Endothelial cell of umbilical vein (primary cell): ENCODE results near the gene GBX2. TPM values are rescaled to one million over a fixed set of nuclear protein-coding genes. Genes with fewer than 3 reads are reported as not detected.
A peak's percentile ranks its signal among the peaks of the same experiment; 100 is the strongest.

ENCODE experiments used
- BruUV-seq: library from RNA; stranded (reverse); fragments of 400-500 nt; replicated peaks from 2 replicates; lab custom pipeline; 2021; lab: Mats Ljungman, UMichigan
- CTCF ChIA-PET: fragments of 300-600, 350-600 bp; sonication (Branson Sonifier 250); formaldehyde crosslinking; loops from one replicate; lab custom pipeline; 2021; ENCODE audit warnings: antibody characterized with exemption, inconsistent platforms; lab: Charles Lee
- POLR2A ChIA-PET: fragments of 300-600, 350-600 bp; sonication (Branson Sonifier 250); formaldehyde crosslinking; loops from one replicate; lab custom pipeline; 2021; ENCODE audit warnings: antibody characterized with exemption, inconsistent platforms; lab: Charles Lee
- DNase-seq: peaks from one replicate; pipeline ENCODE4 v3.0.0-alpha.2; 2011; ENCODE audit warnings: low read depth, low spot score
- FAIRE-seq: peaks from 2 replicates; lab custom pipeline; 2011; peaks lifted over from hg19 to GRCh38; lab: Jason Lieb, UNC
- H2AFZ ChIP-seq: 2 replicates; pipeline ENCODE4 v1.6.0; 2012; ENCODE audit warnings: low read depth, low read length, control low read depth, inconsistent platforms
- H3K27ac ChIP-seq: 2 replicates; pipeline ENCODE4 v1.5.1; 2011; ENCODE audit warnings: low read depth, mild to moderate bottlenecking, control low read depth, low read length, moderate library complexity; ENCODE audit not compliant: insufficient read depth
- H3K27me3 ChIP-seq, 2 experiments: 2 replicates each; pipeline versions ENCODE4 v1.6.0 to v1.6.1; 2011; ENCODE audit warnings: low read length in 2 of 2, mixed read lengths in 1 of 2; ENCODE audit not compliant: control insufficient read depth in 2 of 2, insufficient read depth in 2 of 2
- H3K36me3 ChIP-seq, 2 experiments: 2 replicates in 1 of 2; 3 replicates in 1 of 2; pipeline ENCODE4 v1.5.1; 2011; ENCODE audit warnings: low read length in 2 of 2, mild to moderate bottlenecking in 1 of 2, moderate library complexity in 1 of 2; ENCODE audit not compliant: control insufficient read depth in 2 of 2, insufficient read depth in 2 of 2; ENCODE audit errors: extremely low read depth in 1 of 2
- H3K4me1 ChIP-seq: 3 replicates; pipeline ENCODE4 v1.5.1; 2011; ENCODE audit warnings: mild to moderate bottlenecking, low read length; ENCODE audit not compliant: control insufficient read depth, insufficient read depth; ENCODE audit errors: extremely low read depth
- H3K4me2 ChIP-seq: 2 replicates; pipeline ENCODE4 v1.6.1; 2011; ENCODE audit warnings: low read length, control low read depth, mixed read lengths; ENCODE audit not compliant: insufficient read depth
- H3K4me3 ChIP-seq, 3 experiments: fragments of 200-600 bp in 1 of 3; sonication (generic), shearing (Covaris generic) in 1 of 3; replicated peaks in 1 of 3; 2 replicates each; pipeline ENCODE4 v1.5.1; 2011 to 2016; ENCODE audit warnings: control low read depth in 3 of 3, low read length in 3 of 3, mild to moderate bottlenecking in 2 of 3, inconsistent platforms in 1 of 3, low read depth in 1 of 3, moderate library complexity in 1 of 3; ENCODE audit not compliant: insufficient read depth in 1 of 3
- H3K79me2 ChIP-seq: 2 replicates; pipeline ENCODE4 v1.6.0; 2012; ENCODE audit warnings: low read length, inconsistent platforms; ENCODE audit not compliant: control insufficient read depth, insufficient read depth
- H3K9ac ChIP-seq: replicated peaks from 2 replicates; pipeline ENCODE3; 2011; ENCODE audit warnings: low read length, control low read depth; ENCODE audit not compliant: insufficient read depth; ENCODE audit errors: extremely low read depth
- H3K9me1 ChIP-seq: replicated peaks from 3 replicates; pipeline ENCODE4 v1.6.0; 2011; ENCODE audit warnings: mild to moderate bottlenecking, low read length; ENCODE audit not compliant: control insufficient read depth, insufficient read depth; ENCODE audit errors: extremely low read depth
- H3K9me3 ChIP-seq: replicated peaks from 2 replicates; pipeline ENCODE4 v1.5.1; 2012; ENCODE audit warnings: low read length, inconsistent platforms; ENCODE audit not compliant: control insufficient read depth, insufficient read depth
- H4K20me1 ChIP-seq: replicated peaks from 2 replicates; pipeline ENCODE3; 2011; ENCODE audit warnings: mild to moderate bottlenecking, low read length; ENCODE audit not compliant: control insufficient read depth, insufficient read depth; ENCODE audit errors: extremely low read depth
- FOS ChIP-seq: IDR thresholded peaks from 2 replicates; pipeline ENCODE4 v1.6.1; 2011; ENCODE audit warnings: mild to moderate bottlenecking, low read length, moderate library complexity, borderline replicate concordance; ENCODE audit not compliant: insufficient read depth
- GATA2 ChIP-seq: IDR thresholded peaks from 2 replicates; pipeline ENCODE4 v1.7.0; 2011; ENCODE audit warnings: low read depth, mild to moderate bottlenecking, moderate library complexity, mixed read lengths, low read length; ENCODE audit not compliant: insufficient read length, insufficient read depth
- POLR2A ChIP-seq: IDR thresholded peaks from 2 replicates; pipeline ENCODE4 v1.6.1; 2012; ENCODE audit warnings: low read depth, mild to moderate bottlenecking, control low read depth, low read length
- POLR2AphosphoS5 ChIP-seq: IDR thresholded peaks from 2 replicates; pipeline ENCODE4 v1.6.1; 2012; ENCODE audit warnings: low read depth, mild to moderate bottlenecking, control low read depth, low read length, moderate library complexity; ENCODE audit not compliant: insufficient read depth
- dilution Hi-C: fragments of 300-500 bp; cut with MboI; formaldehyde crosslinking; loops from one replicate; pipeline ENCODE4 v1.15.0; 2019; ENCODE audit warnings: low sequenced_read_pairs; ENCODE audit not compliant: extremely low pct_ligation_motif_present
- intact Hi-C: fragments of 100-400 bp; cut with micrococcal nuclease; formaldehyde crosslinking; loops from one replicate; pipeline ENCODE4 v1.10.0; 2022
- polyA plus RNA-seq, 4 experiments: library from polyadenylated mRNA; depleted of rRNA in 3 of 4; stranded (reverse) in 3 of 4; unstranded in 1 of 4; fragments of >200 nt; gene quantifications; 2 replicates each; pipeline versions ENCODE4 v1.2.1 to v1.2.3, GENCODE V29; 2011 to 2012; ENCODE audit warnings: missing spikeins in 1 of 4
- total RNA-seq: library from RNA; stranded (reverse); gene quantifications from 2 replicates; pipeline ENCODE4 v1.2.3, GENCODE V29; 2021
- TF ChIP-seq, protein P1 (sequence below), 2 donors: IDR thresholded peaks; 1 replicate in 1 of 2; 2 replicates in 1 of 2; pipeline ENCODE4 v1.5.1; 2011; ENCODE audit warnings: low read length in 2 of 2, mild to moderate bottlenecking in 2 of 2, moderate library complexity in 2 of 2, control low read depth in 1 of 2, inconsistent platforms in 1 of 2, low read depth in 1 of 2; ENCODE audit not compliant: insufficient read depth in 1 of 2; ENCODE audit errors: extremely low read depth in 1 of 2
- TF ChIP-seq, protein P2 (sequence below): IDR thresholded peaks from 2 replicates; pipeline ENCODE4 v1.6.1; 2011; ENCODE audit not compliant: insufficient read depth, insufficient read length

GBX2 gene
- total and polyA plus RNA-seq, 2 donors (not counting 3 experiments of a cell fraction or from before 2014, with no cell fraction given) = 3.0 to 3.6 TPM

DNA sequence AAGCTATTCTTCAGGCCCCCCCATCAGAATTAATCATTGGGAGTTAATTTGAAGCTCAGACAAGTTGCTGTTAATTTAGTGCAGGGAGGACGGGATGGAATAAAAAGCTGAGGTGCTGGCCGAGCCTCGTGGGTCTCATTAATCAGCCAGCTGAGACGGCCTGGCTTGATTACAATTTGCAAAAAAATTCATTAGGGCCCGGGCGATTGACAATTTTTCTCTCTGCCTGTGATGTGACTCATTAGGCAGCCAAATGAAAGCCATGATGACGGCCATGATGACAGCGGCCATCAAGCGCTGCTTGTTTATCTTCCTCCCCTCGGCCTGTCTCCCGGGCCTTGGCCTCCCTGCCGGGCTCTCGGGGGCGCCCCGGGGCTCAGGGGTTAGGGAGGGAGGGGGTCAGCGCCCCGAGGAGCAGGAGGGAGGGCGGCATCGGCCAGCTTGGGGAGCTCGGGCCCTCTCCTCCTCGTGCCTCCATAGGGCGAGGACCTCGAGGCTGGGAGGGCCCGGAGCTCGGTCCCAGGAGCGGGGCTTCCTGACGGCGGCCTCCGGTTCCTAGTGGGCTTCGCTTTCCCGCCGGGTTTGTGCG lies 5.2 kb downstream of the GBX2 start:
- TF ChIP-seq FOS (no peak), POLR2AphosphoS5 (no peak), GATA2 (no peak), POLR2A (peak; percentile 5)
- TF ChIP-seq, protein P1, sequence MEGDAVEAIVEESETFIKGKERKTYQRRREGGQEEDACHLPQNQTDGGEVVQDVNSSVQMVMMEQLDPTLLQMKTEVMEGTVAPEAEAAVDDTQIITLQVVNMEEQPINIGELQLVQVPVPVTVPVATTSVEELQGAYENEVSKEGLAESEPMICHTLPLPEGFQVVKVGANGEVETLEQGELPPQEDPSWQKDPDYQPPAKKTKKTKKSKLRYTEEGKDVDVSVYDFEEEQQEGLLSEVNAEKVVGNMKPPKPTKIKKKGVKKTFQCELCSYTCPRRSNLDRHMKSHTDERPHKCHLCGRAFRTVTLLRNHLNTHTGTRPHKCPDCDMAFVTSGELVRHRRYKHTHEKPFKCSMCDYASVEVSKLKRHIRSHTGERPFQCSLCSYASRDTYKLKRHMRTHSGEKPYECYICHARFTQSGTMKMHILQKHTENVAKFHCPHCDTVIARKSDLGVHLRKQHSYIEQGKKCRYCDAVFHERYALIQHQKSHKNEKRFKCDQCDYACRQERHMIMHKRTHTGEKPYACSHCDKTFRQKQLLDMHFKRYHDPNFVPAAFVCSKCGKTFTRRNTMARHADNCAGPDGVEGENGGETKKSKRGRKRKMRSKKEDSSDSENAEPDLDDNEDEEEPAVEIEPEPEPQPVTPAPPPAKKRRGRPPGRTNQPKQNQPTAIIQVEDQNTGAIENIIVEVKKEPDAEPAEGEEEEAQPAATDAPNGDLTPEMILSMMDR (IDR thresholded peaks at IDR 0.05; ENCODE audit: extremely low read depth in 1 of 2, insufficient read depth in 1 of 2, low read depth in 1 of 2, low read length in 2 of 2) = no peak
- TF ChIP-seq, protein P2, sequence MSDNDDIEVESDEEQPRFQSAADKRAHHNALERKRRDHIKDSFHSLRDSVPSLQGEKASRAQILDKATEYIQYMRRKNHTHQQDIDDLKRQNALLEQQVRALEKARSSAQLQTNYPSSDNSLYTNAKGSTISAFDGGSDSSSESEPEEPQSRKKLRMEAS = no peak
- no peaks in the 10 kb centered on the region for H4K20me1 ChIP-seq
- DNase-seq = no peak
- peak overlapping the region; percentile 76 for H3K4me2 ChIP-seq
- ChIA-PET POLR2A (no interaction called here), CTCF (interaction anchor here (1.2 to 2.6 kb wide), 4 partner anchors 15 to 384 kb away, joined by 3 to 10 read pairs (median 6); no protein-coding TSS in a partner anchor)
- peaks cover 0 to 10% of the 10 kb centered on the region in 2 experiments for H3K27me3 ChIP-seq
- intact Hi-C loops (no loop called here), dilution Hi-C loops (no loop called here)
- H3K4me3 ChIP-seq = peak overlapping the region in 1 of 3 experiments; percentile 73
- no peaks in the 10 kb centered on the region for H3K9me1 ChIP-seq
- H3K27ac ChIP-seq = no peak overlapping the region
- no peaks in the 10 kb centered on the region for H3K9me3 ChIP-seq
- no peaks in the 10 kb centered on the region for H3K79me2 ChIP-seq
- no peak overlapping the region for H3K9ac ChIP-seq
- peaks cover 16% of the 10 kb centered on the region for H3K4me1 ChIP-seq
- no peak overlapping the region for H2AFZ ChIP-seq
- H3K36me3 ChIP-seq = no peaks in the 10 kb centered on the region
- FAIRE-seq = no peak
- no TSS peak for BruUV-seq
